Body of pancreas (tissue), 4 donors: ENCODE data around the gene TAF11L6. TPM values are rescaled to one million over a fixed set of nuclear protein-coding genes. Genes with fewer than 3 reads are reported as not detected.
A peak's percentile ranks its signal among the peaks of the same experiment; 100 is the strongest.
"Not testable (repeated sequence)": the region's sequence is repeated elsewhere in the genome, so short reads cannot be mapped to it uniquely, and the experiment has no call there.

Experiments used
- ATAC-seq: fragments of 150-250 bp; one replicate; pipeline ENCODE4 v1.9.1; 2016
- DNase-seq, 4 donors: peaks; one replicate each; pipeline ENCODE4 v3.0.0-alpha.2; 2019
- H3K27ac ChIP-seq, 4 donors: fragments of 200-600 bp; sonication (generic); 1 replicate in 3 of 4; 2 replicates in 1 of 4; pipeline versions ENCODE4 v1.5.1 to v1.6.1; 2016 to 2019; ENCODE audit warnings: mild to moderate bottlenecking in 1 of 4, mixed read lengths in 1 of 4, moderate library complexity in 1 of 4
- H3K27me3 ChIP-seq, 2 donors: fragments of 200-600 bp; sonication (generic); one replicate each; pipeline ENCODE4 v1.6.0; 2016; ENCODE audit warnings: mild to moderate bottlenecking in 1 of 2
- H3K36me3 ChIP-seq, 2 donors: fragments of 200-600 bp; sonication (generic); replicated peaks in 1 of 2; 2 replicates each; pipeline ENCODE4 v1.5.1; 2016; ENCODE audit warnings: low read depth in 2 of 2; ENCODE audit not compliant: insufficient read depth in 1 of 2
- H3K4me1 ChIP-seq: fragments of 200-600 bp; sonication (generic); one replicate; pipeline ENCODE4 v1.6.0; 2016
- H3K4me3 ChIP-seq, 2 donors: fragments of 200-600 bp; sonication (generic); 1 replicate in 1 of 2; 2 replicates in 1 of 2; pipeline ENCODE4 v1.5.1; 2016 to 2019
- H3K9me3 ChIP-seq, 3 donors: fragments of 200-600 bp; sonication (generic); 1 replicate in 2 of 3; 2 replicates in 1 of 3; pipeline ENCODE4 v1.5.1; 2016
- WGBS, 2 donors: methylation state at CpG; one replicate each; pipeline ENCODE4 v1.1.5; 2017; 5-methylcytosine and 5-hydroxymethylcytosine counted together
- intact Hi-C: fragments of 100-400 bp; cut with DNase I; formaldehyde crosslinking; loops from one replicate; pipeline ENCODE4 v1.15.1; 2023
- small RNA-seq: library from RNA; depleted of rRNA; stranded (forward); fragments of <200 nt; gene quantifications from one replicate; pipeline ENCODE3, GENCODE V24; 2016
- total RNA-seq, 2 donors: library from RNA; depleted of rRNA; stranded (reverse); fragments of >200 nt; gene quantifications; one replicate each; pipeline ENCODE4 v1.1.0, GENCODE V29; 2016

TAF11L6 gene
- total RNA-seq, 2 donors from 2014 or later, result not detected

DNA sequence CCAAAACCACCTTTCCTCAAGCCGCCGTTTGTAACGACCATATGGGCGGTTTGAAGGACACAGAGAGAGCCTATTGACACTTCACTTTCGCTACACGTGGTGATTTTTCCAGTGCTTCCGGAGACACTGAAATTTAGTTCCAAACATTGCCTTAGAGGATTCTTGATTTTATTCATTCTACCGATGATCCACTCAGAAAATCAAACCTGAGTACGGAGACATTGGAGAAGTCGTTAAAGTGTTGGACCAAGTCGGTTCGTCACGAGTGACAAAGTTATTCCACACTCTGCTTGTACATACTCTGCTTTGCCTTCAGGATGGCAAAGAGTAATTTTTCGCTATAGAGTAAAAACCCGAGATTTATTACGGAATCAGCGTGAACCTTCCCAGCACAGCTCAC lies 2.0 kb upstream of the TAF11L6 start:
- peak in 3 of 4 donors; percentile 19 to 35 (median 25) for DNase-seq
- intact Hi-C loops, H3K4me3 ChIP-seq, H3K36me3 ChIP-seq, H3K9me3 ChIP-seq, H3K4me1 ChIP-seq, ATAC-seq, H3K27me3 ChIP-seq, H3K27ac ChIP-seq: not testable (repeated sequence)
- 79 to 84% methylated on average over 13 of the region's 17 CpGs for WGBS, 2 donors

Small RNA genes lying within 50 kb of the gene (small RNA-seq; reads per million reads assigned to genes)
- not detected for gene AC106774.3

Other genes starting within 250 kb of the TAF11L6 start
- not detected for gene TAF11L2, start 30.4 kb upstream of the TAF11L6 start, total RNA-seq
- not detected for gene TAF11L3, start 10.3 kb upstream of the TAF11L6 start, total RNA-seq
- gene TAF11L4, start 6.9 kb upstream of the TAF11L6 start, total RNA-seq, result not detected
- gene TAF11L5, start 3.4 kb upstream of the TAF11L6 start, total RNA-seq, result not detected
- gene TAF11L7, start 57.1 kb downstream of the TAF11L6 start, total RNA-seq, result not detected
- gene TAF11L8, start 62.3 kb downstream of the TAF11L6 start, total RNA-seq, result not detected
- gene TAF11L9, start 65.7 kb downstream of the TAF11L6 start, total RNA-seq, result not detected
- not detected for gene TAF11L10, start 69.2 kb downstream of the TAF11L6 start, total RNA-seq
- not detected for gene TAF11L11, start 75.5 kb downstream of the TAF11L6 start, total RNA-seq
- not detected for gene TAF11L12, start 81.7 kb downstream of the TAF11L6 start, total RNA-seq
- gene TAF11L13, start 103.4 kb downstream of the TAF11L6 start, total RNA-seq, result not detected
- gene TAF11L14, start 105.8 kb downstream of the TAF11L6 start, total RNA-seq, result not detected